GDM1 (cell line): ENCODE results near the gene TRIM41.
"Not testable (repeated sequence)": the region's sequence is repeated elsewhere in the genome, so short reads cannot be mapped to it uniquely, and the experiment has no call there.

Experiments used
- DNase-seq: peaks from one replicate; lab custom pipeline; 2025; lab: John Stamatoyannopoulos, UW

Gene TRIM41

GRCh38 chr5:181193656-181194055 lies 29.4 kb upstream of the TRIM41 start:
- DNase-seq: no peak

GRCh38 chr5:181194489-181195248 lies 28.4 kb upstream of the TRIM41 start:
- no peak for DNase-seq

- DNase-seq: no peak
Observed at GRCh38 chr5:181195249-181195761, 27.8 kb upstream of the TRIM41 start.

GRCh38 chr5:181197326-181197951 lies 25.6 kb upstream of the TRIM41 start:
- DNase-seq: no peak

- no peak for DNase-seq
Observed at GRCh38 chr5:181198106-181198685, 24.9 kb upstream of the TRIM41 start.

- no peak for DNase-seq
Observed at GRCh38 chr5:181198905-181199519, 24.1 kb upstream of the TRIM41 start.

- DNase-seq: no peak
Observed at GRCh38 chr5:181199881-181200638, 23.0 kb upstream of the TRIM41 start.

- DNase-seq: no peak
Observed at GRCh38 chr5:181200816-181201215, 22.3 kb upstream of the TRIM41 start.

- DNase-seq: no peak
Observed at GRCh38 chr5:181203093-181203711, 19.9 kb upstream of the TRIM41 start.

- DNase-seq: no peak
Observed at GRCh38 chr5:181203777-181204112, 19.3 kb upstream of the TRIM41 start.

- DNase-seq: no peak
Observed at GRCh38 chr5:181204113-181204825, 18.8 kb upstream of the TRIM41 start.

- no peak for DNase-seq
Observed at GRCh38 chr5:181204826-181205760, 18.0 kb upstream of the TRIM41 start, which contains the start of gene TRIM7. TSS of gene TRIM7 (minus strand) at chr5:181205196. CDS start at chr5:181205110, 86 bp downstream.

- no peak for DNase-seq
Observed at GRCh38 chr5:181205761-181206649, 17.1 kb upstream of the TRIM41 start.

GRCh38 chr5:181207214-181207959 lies 15.7 kb upstream of the TRIM41 start:
- DNase-seq: no peak

- no peak for DNase-seq
Observed at GRCh38 chr5:181207960-181208253, 15.2 kb upstream of the TRIM41 start.

GRCh38 chr5:181209006-181209405 lies 14.1 kb upstream of the TRIM41 start:
- DNase-seq: not testable (repeated sequence)

GRCh38 chr5:181210148-181210547 lies 12.9 kb upstream of the TRIM41 start:
- not testable (repeated sequence) for DNase-seq

GRCh38 chr5:181210698-181211097 lies 12.4 kb upstream of the TRIM41 start:
- DNase-seq: not testable (repeated sequence)
